Measurements from ENCODE around the gene RARG. TPM values are rescaled to one million over a fixed set of nuclear protein-coding genes. Genes with fewer than 3 reads are reported as not detected.

The RARG gene
- total RNA-seq, 1 experiment from 2014 or later = 118 TPM

DNA sequence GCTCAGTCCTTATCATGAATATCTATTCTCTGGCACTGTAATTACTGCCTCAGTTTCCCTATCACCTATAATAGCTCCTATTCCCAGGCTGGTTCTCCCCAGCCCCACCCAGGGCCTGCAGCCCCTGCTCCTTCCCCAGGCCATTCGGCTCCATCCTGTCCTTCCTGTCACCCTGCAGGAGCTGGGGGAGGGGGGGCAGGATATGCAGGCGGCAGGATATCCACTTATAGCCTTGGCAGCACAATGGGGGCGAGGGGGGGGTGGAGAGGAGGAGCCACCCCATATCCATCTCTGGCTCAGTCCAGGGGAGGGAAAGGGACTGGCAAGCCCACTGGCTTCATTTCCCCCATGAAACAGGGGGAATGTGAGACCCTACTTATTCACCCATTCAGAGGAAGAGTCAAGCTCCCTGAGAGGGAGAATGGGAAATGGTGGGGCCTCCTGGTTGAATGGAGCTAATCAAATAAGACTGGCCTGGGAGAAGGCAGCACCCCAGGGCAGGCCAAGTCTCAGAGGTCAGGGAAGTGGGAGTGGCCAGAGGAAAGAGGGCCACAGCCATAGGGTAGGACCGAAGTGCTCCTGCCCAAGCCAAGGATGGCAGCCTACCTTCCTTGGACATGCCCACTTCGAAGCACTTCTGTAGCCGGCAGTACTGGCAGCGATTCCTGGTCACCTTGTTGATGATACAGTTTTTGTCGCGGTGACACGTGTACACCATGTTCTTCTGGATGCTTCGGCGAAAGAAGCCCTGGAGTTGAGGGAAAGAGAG, 17.1 kb downstream of the RARG start:
- DNase-seq = no peak
- intact Hi-C loops (cut with micrococcal nuclease; ENCODE audit: unreplicated experiment) = no loop called here
- Histone ChIP-seq H3K9me3 (ENCODE audit: insufficient read depth, low read depth) (no peaks in the 10 kb centered on the region), H3K4me2 (no peak overlapping the region), H3K36me3 (ENCODE audit: low read depth) (peaks cover 16% of the 10 kb centered on the region), H3K4me1 (replicated peaks; ENCODE audit: insufficient read depth) (peaks cover 43% of the 10 kb centered on the region), H3F3A (ENCODE audit: insufficient read depth, low read depth) (peaks cover 22% of the 10 kb centered on the region; the same call in 1 of the 2 replicates), H2AFZ (no peak overlapping the region), H4K20me1 (ENCODE audit: insufficient read depth) (0 out of 2 replicates have a peak, but pooled peaks cover 6% of the 10 kb centered on the region), H3K4me3 (no peak overlapping the region), H3K9me2 (ENCODE audit: insufficient read depth) (no peaks in the 10 kb centered on the region), H3K27me3 (ENCODE audit: insufficient read depth, low read depth) (no peaks in the 10 kb centered on the region), H3K79me2 (ENCODE audit: low read depth) (peaks cover 45% of the 10 kb centered on the region), H3K27ac (no peak overlapping the region)
- POLR2A ChIA-PET (ENCODE audit: unreplicated experiment) = no interaction called here
- no peak for TF ChIP-seq EZH2 (IDR thresholded peaks at IDR 0.05; ENCODE audit: low read depth)
- TF ChIP-seq, protein P1, sequence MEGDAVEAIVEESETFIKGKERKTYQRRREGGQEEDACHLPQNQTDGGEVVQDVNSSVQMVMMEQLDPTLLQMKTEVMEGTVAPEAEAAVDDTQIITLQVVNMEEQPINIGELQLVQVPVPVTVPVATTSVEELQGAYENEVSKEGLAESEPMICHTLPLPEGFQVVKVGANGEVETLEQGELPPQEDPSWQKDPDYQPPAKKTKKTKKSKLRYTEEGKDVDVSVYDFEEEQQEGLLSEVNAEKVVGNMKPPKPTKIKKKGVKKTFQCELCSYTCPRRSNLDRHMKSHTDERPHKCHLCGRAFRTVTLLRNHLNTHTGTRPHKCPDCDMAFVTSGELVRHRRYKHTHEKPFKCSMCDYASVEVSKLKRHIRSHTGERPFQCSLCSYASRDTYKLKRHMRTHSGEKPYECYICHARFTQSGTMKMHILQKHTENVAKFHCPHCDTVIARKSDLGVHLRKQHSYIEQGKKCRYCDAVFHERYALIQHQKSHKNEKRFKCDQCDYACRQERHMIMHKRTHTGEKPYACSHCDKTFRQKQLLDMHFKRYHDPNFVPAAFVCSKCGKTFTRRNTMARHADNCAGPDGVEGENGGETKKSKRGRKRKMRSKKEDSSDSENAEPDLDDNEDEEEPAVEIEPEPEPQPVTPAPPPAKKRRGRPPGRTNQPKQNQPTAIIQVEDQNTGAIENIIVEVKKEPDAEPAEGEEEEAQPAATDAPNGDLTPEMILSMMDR (conservative IDR thresholded peaks at IDR 0.05) = no peak
- CTCF ChIA-PET = interaction anchor here (0.7 to 1.2 kb wide), 3 partner anchors 36 to 62 kb away, joined by 3 to 7 read pairs (median 5); a partner anchor contains a TSS
- no TSS peak for BruUV-seq (replicated peaks)

DNA sequence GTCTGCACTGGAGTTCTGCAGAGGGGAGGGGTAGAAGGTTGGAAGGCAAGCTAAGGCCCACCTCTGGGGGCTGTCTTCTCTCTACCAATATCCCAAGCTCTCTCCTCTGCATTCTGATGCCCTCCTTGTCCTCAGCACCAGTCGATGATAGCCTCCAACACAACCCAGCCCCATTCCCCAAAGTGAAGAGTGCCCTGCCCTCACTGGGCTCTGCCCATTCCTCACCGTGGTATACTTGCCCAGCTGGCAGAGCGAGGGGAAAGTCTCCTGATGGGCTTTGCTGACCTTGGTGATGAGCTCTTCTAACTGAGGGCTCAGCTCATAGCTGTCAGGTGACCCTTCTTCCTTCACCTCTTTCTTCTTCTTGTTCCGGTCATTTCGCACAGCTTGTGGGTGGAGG, 17.8 kb downstream of the RARG start:
- intact Hi-C loops (cut with micrococcal nuclease; ENCODE audit: unreplicated experiment) = no loop called here
- H3K4me3 ChIP-seq = no peak overlapping the region
- H4K20me1 ChIP-seq (ENCODE audit: insufficient read depth) = 0 out of 2 replicates have a peak, but pooled peaks cover 6% of the 10 kb centered on the region
- no peaks in the 10 kb centered on the region for H3K9me3 ChIP-seq (ENCODE audit: insufficient read depth, low read depth)
- H3K79me2 ChIP-seq (ENCODE audit: low read depth) = peaks cover 39% of the 10 kb centered on the region
- BruUV-seq (replicated peaks) = no TSS peak
- peaks cover 27% of the 10 kb centered on the region; the same call in 1 of the 2 replicates for H3F3A ChIP-seq (ENCODE audit: insufficient read depth, low read depth)
- ChIA-PET POLR2A (ENCODE audit: unreplicated experiment) (no interaction called here), CTCF (interaction anchor here (0.7 to 1.4 kb wide), 4 partner anchors 37 to 63 kb away, joined by 3 to 7 read pairs (median 6); partner anchors contain the start of gene ESPL1)
- no peak overlapping the region for H3K27ac ChIP-seq
- no peaks in the 10 kb centered on the region for H3K27me3 ChIP-seq (ENCODE audit: insufficient read depth, low read depth)
- H3K36me3 ChIP-seq (ENCODE audit: low read depth) = peaks cover 18% of the 10 kb centered on the region
- peaks cover 39% of the 10 kb centered on the region for H3K4me1 ChIP-seq (replicated peaks; ENCODE audit: insufficient read depth)
- no peak overlapping the region for H3K4me2 ChIP-seq
- DNase-seq = no peak
- H2AFZ ChIP-seq = no peak overlapping the region
- TF ChIP-seq, protein P1 (conservative IDR thresholded peaks at IDR 0.05) = no peak
- TF ChIP-seq EZH2 (IDR thresholded peaks at IDR 0.05; ENCODE audit: low read depth) = no peak
- no peaks in the 10 kb centered on the region for H3K9me2 ChIP-seq (ENCODE audit: insufficient read depth)

DNA sequence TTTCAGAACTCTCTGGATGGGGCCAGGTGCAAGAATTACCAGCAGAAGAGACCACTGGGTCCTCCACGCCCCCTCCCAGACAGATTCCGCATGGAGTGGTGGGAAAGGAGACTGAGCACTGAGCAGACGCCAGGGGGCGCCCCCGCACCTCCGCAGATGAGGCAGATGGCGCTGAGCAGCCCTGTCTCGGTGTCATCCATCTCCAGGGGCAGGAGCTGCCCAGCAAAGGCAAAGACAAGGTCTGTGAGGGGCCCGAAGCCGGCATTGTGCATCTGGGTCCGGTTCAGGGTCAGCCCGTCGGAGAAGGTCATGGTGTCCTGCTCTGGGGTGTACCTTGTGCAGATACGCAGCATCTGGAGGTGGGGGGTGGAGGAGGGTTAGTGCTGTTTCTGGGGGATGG, 18.7 kb downstream of the RARG start:
- POLR2A ChIA-PET (ENCODE audit: unreplicated experiment) = interaction anchor here (0.5 kb wide), 2 partner anchors 55 to 108 kb away, joined by 3 to 4 read pairs; partner anchors contain the start of genes AAAS and ESPL1

More for the DNA sequence above, 18.7 kb downstream of the RARG start:
- Histone ChIP-seq H2AFZ (no peak overlapping the region), H3K9me3 (ENCODE audit: insufficient read depth, low read depth) (no peaks in the 10 kb centered on the region), H3K79me2 (ENCODE audit: low read depth) (peaks cover 30% of the 10 kb centered on the region), H3K27ac (no peak overlapping the region), H3K9me2 (ENCODE audit: insufficient read depth) (no peaks in the 10 kb centered on the region), H3K4me2 (no peak overlapping the region), H3K27me3 (ENCODE audit: insufficient read depth, low read depth) (no peaks in the 10 kb centered on the region), H3K4me1 (replicated peaks; ENCODE audit: insufficient read depth) (peaks cover 30% of the 10 kb centered on the region), H4K20me1 (ENCODE audit: insufficient read depth) (0 out of 2 replicates have a peak, but pooled peaks cover 6% of the 10 kb centered on the region), H3F3A (ENCODE audit: insufficient read depth, low read depth) (peaks cover 34% of the 10 kb centered on the region; the same call in 1 of the 2 replicates), H3K36me3 (ENCODE audit: low read depth) (peaks cover 18% of the 10 kb centered on the region), H3K4me3 (no peak overlapping the region)
- DNase-seq = peak in 1 of 2 experiments; percentile 75
- intact Hi-C loops (cut with micrococcal nuclease; ENCODE audit: unreplicated experiment) = loop anchor here (1.0 to 2.0 kb wide), 4 partner anchors 38 to 74 kb away; partner anchors contain the start of gene ESPL1
- TF ChIP-seq, protein P1 (conservative IDR thresholded peaks at IDR 0.05) = peak; percentile 92
- no peak for TF ChIP-seq EZH2 (IDR thresholded peaks at IDR 0.05; ENCODE audit: low read depth)
- CTCF ChIA-PET = interaction anchor here (1.4 kb wide), 1 partner anchor 54 kb away, joined by 7 read pairs; the partner anchor contains the start of gene ESPL1
- BruUV-seq (replicated peaks) = no TSS peak
